ENCODE data around the gene SLC25A13.
A peak's percentile ranks its signal among the peaks of the same experiment; 100 is the strongest.
"Not testable (repeated sequence)": the region's sequence is repeated elsewhere in the genome, so short reads cannot be mapped to it uniquely, and the experiment has no call there.

Gene SLC25A13

DNA sequence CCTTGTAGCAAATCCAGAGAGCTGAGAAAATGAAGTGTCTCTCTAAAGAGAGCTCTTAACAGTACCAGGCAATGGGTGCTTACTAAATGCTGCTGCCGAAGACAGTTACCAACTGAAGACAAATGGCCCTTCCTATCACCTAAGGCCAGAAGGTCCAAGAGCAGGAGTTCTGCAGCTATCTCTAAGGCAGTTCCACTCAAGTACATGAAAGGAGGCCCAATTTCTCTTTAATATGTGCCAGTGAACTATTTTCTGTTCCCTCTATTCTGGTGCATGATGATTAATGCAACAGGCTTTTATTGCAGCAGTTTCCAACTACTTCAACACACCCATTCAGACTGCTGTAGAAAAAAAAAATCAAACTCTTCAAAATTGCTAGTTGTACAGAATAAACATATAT lies 122.5 kb downstream of the SLC25A13 start:
- DNase-seq, result no peak

DNA sequence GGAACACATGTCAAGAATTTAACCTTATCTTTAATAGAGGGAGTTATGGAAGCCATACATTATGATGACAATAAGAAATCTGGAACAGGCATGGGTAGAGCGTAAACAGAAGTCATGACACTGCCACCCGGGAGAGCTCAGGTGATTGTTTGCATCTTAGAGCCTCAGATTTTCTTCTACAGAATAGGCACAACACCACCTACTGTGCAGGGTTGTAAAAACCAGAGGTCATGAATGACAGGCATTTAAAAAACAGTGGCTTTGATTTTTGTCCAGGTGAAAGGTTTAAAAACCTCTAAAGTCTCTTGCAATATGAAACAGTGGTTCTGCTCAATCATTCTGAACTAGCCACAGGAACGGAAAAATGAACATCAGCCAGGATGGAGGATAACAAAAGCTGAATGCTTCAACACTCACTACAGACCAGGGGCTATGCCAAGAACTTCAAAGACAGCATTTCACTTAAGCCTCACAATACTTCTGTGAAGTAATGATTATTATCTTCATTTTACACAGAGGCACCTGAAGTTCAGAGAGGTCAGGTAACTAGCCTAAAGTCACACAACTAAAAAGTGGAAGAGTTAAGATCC lies 123.8 kb downstream of the SLC25A13 start:
- no peak for DNase-seq

DNA sequence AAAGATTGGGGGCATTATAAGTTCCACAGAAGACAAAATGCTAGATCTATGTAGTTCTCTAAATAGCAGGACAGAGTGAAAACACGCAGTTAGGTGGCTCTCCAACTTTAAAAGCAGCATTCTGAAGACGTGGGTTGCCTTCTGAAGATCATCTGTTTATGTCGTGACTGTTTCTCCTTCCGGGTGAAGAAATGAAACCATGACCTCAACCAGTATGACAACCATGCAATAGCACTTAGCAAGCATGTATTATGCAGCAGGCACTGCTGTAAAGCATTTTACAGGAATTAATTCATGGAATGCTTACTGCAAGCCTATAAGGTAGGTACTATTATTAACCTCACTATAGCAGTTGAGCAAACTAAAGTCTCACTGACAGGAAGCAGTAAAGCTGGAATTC lies 125.2 kb downstream of the SLC25A13 start:
- no peak for DNase-seq

DNA sequence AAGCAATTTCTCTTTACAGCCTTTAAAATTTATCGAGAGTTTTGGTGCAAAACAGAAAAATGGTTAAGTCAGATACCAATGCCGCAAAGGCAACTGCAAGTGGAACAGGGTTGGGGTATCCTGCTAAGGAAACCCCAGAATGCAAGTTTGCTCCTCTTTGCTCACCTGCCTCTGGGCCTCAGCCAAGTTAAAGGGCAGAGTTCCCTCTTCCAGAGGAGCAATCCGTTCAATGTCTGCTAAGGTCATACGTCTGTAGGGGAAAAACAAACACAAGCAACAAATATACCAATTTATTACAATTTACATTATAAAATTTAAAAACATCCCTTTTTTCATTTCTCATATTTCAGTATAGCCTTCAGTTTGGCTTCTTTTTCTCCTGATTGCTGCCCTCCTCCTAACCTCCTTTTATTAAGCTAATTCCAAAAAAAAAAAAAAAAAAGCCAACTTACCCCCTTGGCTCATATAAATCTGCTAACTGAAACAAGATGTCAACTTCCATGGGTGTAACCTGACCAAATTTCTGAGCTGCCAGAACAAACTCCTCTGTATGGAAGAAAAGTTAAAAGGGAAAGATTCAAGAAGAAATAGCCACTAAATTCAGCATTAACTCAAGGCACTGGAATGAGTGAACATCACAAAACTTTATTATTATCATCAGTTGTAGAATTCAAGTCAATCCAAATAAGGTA lies 132.6 kb downstream of the SLC25A13 start:
- DNase-seq, result no peak

DNA sequence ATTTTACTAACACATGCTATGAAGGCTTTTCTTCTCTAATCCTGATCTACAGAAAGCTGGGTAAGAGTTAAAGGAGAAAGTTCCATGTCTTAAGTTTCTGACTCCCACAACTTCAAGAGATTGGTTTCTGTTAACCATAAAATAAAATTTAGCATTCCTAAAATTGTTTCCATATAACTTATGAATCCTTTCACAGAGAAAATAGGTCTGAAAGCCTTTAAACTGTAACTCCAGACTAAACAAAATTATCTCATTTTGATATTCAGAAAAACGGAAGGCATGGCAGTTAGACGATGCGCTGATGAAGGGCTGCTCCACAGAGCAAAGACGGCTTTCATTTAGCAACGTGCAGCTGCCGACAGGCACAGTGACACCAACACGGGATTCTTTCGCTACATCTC lies 133.3 kb downstream of the SLC25A13 start:
- DNase-seq, result no peak

DNA sequence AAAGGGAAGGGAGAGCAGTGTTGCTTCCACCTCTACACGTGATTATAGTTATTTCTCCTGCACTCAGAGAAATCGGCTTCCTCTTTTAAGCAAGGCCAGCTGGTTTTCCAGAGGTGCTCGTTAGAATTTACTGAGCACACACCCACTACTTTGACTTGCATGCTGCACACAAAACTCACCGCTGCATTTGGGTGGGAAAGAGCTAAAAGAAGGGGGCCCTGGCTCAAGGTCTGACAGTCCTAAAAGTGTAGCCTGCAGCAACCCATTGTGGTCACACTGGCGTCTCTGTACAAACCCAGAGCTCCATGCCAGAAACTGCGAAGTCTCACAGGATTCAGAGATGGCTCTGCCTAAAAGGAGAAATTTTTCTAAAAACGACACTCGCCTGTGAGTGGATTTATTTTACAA lies 133.7 kb downstream of the SLC25A13 start:
- DNase-seq, result no peak

DNA sequence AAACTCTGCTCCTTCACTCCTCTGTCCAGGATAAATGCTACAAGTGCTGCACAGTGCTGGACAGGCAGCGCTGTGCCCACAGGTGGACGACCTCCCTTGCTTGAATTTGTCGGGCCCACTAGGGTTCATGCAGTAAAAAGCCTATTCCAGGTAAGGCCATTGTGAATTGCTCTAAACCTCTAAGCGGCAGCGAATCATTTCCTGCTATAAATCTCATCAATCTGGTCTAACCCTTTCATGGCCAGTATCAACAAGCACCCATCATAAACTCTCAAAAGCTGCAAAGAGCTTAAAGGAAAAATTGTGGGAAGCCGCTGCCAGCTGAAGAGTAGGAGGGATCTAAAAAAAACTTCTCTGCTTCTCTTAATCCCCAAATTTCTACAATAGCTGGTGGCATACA lies 134.2 kb downstream of the SLC25A13 start:
- no peak for DNase-seq

DNA sequence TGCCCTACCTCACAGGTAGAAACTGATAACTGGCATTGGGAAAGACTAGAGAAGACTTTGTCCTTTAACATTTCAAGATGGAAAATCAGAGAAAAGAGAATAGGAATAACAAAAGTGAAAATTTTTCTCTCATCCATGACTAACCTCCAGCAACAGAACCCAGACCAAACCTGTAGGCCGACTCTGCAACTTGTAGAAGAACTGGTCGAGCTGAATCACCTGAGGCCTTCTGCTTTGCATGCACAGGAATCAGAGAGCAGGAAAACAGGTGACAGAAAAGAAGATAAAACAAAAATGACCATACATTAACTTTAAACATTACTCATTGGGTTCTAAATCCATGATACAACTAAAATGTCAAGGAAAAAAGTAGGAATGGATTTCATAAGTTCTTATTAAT lies 137.1 kb downstream of the SLC25A13 start:
- no peak for DNase-seq

DNA sequence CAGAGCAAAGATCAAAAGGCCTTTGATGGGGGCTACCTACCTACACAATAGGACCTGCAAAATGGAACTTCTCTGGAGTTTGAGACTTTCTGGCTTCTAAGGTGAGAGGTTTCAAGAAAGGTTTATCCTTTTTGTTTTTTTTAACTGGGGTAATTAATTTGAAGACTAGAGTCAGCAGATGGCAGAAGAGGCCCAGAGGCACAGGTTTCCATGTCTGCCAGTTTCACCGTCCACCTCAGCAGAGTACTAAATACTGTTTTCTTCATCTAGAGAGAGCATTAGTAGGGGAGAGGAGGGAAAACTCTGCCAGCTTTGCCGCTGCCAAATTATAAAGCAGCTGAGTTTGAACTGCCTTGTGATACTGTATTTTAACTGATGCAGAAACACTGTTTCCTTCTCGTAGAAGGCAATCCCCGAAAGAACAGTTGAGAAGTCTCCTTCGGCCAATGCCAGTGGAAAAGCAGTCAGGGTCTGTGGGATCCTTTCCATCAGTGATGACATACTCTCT lies 138.7 kb downstream of the SLC25A13 start:
- DNase-seq, result no peak

DNA sequence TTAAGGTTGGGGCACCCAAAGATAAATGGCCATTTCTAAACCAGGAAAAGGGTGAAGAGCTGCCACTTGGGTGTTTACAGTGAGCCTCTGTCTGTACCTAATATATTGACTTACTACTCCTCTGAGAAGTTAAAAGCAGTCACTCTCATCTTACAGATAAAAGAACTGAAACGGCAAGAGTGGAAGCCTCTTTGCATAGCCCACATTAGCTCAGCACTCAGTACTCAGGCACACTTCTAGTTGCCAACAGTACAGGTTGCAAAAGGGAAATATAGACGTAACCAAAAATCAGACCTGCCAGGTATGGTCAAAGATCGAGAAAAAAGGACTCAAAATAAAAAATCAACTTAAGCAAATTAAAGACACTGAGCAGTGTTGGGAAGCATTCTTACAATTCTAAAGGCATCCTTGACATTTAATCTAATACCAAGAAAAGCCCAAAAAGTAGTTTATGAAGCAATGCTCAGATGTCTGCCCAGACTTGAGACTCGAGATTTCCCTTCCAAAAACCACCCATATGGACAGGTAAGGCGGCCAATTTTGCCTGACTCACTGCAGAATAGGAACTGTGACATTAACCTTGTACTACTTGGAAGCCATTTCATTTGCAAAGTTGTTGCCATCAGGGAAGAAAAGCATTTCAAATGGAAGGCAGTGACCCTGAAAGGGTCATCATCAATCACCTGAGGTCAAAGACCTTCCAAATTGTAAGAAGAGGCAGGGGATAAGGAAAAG lies 139.3 kb downstream of the SLC25A13 start:
- no peak for DNase-seq

DNA sequence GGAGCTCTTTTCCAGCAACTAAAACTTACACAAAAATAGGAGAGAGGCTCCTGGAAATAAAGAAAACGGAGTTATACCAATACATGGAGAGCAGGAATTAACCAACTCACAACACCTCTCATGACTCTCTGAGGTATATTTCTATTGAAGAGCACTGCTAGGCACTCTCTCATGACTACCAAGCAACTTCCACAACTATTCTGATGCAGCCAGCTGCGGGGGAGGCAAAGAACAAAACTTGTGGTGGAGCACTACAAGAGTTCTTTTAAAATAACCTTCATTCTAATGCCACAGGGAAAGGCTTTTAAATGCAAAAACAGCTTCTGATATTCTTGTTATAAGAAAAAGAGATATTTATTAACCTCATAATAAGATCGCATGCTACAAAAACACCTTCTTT lies 140.7 kb downstream of the SLC25A13 start:
- DNase-seq, result no peak

DNA sequence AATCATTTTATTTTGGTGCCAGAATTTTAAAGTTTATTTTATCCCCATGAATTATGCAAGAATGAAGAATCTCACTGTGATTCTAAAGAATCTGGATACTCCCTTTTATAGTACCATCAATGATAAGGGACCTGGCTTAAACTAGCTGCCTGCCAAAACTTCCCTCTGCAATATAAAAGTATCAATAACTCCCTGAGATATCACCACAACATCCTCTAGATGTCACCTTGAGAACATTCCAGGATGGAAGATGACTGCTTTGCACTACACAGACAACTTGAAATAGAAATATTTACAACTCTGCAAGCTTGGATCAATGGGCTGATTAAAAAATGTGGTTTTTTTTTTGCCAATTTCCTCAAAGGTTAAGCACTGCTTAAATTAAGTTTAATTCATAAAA lies 142.1 kb downstream of the SLC25A13 start:
- DNase-seq, result no peak

DNA sequence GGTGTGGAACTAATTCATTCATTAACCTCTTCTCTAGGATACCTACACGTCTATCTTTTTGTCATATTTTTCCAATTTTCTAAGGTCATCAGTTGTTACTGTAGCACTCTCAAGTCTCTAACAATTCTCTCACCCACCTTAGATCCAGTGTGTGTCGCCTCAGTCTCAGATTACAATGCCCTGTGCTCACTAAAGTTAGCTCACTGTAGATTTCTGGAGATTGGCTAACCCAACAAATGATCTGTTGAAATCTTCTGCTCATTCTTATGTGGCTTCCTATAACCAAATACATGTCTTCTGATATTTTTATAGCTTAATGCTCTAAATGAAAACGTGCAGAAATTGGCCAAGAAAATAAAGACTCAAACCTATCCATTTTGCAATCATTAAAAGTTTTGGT lies 142.6 kb downstream of the SLC25A13 start:
- no peak for DNase-seq

DNA sequence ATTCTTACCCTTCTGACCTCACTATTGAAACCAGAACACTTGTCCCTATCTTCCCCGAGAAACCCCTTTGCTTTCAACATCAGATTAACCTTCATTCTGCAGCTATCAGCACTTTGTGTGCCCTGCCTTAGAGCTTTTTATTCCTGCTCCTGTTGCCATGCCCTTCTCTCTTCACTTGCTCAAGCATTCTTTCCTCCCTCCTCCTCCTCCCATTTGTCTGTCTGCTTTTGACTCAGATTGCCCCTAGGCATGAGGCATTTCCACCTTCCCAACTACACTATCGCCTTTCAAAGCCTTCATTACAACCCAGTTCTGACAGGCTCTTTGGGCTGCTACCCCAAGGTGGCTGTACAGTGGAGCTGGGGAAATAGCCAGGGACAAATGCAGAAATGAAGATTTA lies 143.3 kb downstream of the SLC25A13 start:
- no peak for DNase-seq

DNA sequence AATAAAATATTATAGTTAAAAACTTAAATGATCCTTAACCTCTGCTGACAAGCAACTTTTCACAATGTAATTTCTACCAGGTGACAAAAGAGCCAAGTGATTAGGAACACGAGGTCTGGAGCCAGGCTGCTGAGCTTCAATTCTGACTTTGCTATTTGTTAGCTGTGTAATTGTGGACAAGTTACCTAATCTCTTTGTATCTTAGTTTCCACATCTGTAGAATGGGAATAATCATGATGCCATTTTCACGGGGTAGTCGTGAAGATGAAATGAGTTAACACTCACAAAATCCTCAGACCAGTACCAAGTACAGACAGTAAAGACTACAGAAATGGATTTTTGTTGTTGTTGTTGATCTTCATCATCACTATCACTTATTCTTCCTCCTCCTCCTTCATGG lies 144.5 kb downstream of the SLC25A13 start:
- DNase-seq, result no peak

DNA sequence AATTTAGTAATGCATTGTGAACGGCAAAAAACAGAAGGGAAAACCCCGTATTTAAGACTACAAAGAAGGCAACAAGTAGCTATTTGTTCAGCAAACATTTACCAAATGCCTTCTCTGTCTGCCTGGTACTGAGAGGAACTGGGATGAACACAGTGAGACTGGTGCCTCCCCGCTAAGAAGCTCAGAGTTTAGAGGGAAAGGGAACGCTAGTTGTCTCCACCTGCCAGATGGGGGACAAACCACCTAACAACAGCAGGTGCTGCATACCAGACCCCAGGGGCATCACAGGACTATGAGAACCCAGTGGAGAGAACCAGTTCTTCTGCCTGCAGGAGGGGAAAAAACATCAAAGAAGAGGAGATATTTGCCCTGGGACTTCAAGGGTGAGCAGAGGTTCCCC lies 147.1 kb downstream of the SLC25A13 start:
- DNase-seq, result no peak

DNA sequence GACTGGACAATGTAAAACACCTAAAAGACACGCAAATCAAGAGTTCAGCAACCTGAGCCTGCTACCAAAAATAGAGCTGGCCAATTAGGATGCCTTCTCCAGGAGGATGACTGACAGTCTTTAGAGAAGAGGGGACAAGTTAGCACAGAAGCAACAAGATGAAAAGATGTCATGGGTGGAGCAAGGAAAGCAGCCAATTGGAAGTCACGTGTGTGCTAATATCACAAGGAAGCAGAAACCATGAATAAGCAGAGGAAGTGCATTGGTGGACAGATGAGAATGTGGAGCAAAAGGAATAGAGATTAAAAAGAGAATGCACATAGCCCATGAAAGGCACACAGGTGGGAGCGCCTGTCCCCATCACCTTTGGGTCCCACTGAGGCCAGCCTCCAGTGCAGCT lies 148.1 kb downstream of the SLC25A13 start:
- no peak for DNase-seq

DNA sequence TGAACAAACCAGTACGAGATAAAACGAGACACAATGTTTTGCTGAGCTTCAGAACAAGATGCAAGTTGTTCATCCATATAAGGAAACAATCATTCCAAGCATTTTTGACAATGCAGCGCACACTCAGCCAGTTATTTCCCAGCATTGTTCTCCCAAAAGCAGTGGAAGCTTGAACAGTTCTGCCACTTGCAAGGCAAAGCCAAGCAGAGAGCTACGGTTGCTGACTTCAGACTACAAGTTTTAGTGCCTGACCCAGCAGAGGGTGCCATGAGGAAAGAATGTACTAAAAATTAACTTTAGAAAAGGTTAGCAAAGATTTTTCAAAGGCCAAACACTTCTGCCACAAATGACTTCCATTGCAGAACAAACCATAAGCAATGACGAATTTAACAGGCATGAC lies 152.5 kb downstream of the SLC25A13 start:
- no peak for DNase-seq

DNA sequence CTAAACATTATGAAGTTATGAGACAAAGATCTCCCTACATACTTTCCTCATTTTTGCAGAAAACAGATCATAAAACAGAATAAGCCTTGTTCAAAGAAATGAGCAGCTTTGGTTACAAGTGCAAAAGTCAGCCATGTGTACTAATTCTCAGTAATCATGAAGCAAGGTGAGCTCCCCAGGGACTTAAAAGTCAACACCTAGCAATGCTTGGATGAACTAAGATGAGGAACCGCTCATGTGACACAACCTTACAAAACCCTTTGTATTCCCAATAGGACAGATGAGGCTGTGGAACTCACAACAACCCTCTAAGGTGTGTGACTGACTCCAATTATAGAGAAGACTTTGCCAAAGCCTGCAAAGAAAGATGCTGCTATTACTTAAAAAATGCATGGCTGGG lies 154.5 kb downstream of the SLC25A13 start:
- DNase-seq, result peak; percentile 93

DNA sequence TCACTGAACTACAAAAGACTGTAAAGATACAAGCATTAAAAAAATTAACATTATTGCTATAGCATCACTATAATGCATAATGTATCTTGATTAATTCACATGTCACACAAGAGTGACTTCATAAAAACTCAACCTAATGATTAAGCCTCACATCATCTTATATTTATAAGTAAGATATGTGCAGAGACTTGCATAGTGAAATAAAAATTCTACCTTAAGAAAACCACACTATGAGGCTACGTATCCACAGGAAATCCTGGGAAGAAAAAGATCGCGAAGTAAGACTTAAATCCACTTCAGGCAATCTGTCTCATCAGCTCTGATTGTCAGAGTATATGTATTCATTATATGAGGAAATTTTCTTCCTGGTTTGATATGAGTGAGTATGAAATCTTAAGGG lies 160.0 kb downstream of the SLC25A13 start:
- DNase-seq, result no peak

DNA sequence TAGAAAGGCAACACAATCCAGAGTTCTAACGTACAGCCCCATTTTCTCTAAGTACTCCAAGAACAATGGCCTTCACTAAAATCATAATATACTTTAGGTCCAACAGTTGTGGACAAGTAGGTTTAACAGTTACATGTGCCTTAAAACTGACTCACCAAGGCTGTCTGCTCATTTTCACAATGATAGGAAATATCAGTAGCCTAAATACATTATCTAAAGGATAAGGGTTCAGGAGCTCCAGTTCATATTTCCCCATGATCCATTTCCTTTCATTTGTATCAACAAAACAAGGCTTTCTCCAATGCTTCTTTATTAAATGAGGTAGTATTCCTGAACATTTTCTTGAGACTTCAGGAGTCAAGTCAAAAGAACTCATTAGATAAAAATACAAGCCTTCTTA lies 164.0 kb downstream of the SLC25A13 start:
- no peak for DNase-seq

DNA sequence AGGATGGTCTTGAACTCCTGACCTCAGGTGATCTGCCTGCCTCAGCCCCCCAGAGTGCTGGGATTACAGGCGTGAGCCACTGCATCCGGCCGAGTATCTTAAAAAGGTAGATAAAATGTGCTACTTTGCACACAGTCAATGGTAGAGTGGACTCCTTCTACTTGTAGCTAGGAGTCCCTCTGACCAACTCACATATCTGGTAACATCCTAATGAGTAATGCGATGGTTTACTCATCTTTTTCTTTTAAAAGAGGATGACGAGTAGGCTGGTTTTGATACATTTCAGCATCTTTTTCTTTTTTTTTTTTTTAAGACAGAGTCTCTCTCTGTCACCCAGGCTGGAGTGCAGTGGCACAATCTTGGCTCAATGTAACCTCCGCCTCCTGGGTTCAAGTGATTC lies 167.4 kb downstream of the SLC25A13 start:
- not testable (repeated sequence) for DNase-seq

DNA sequence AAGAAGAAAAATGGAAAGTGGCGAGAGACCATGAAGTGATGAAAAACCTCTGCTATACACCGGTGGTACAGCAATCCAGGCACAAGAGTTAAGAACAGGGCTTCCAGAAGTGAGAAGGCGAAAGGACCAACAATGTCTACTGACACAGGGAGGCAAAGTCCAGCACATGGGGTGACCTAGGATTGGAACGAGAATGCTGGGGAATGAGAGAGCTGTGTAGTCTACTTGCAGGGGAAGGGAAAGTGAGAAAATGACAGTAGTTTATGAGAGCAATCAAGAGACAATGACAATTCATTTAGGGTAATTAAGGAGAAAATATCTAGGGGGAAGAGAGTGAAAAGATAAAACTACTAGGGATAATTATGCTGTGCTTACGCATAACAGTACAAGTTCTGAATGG lies 169.2 kb downstream of the SLC25A13 start:
- DNase-seq, result no peak

DNA sequence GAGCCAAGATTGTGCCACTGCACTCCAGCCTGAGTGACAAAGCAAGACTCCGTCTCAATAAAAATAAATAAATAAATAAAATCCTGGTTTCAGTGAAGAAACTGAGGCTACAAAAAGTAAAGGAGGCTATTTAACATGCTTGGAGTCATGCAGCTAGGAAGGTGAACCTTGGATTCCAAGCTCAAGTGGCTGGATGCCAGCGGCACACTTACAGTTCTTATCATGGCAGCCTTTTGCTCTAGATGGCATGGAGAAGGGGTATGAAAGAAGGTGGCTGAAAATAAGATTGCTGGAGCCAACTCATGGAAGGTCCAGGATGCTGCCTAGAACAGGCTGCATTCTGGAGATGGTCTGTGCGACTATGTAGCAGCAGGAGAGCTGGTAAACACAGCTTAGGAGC lies 170.0 kb downstream of the SLC25A13 start:
- no peak for DNase-seq

DNA sequence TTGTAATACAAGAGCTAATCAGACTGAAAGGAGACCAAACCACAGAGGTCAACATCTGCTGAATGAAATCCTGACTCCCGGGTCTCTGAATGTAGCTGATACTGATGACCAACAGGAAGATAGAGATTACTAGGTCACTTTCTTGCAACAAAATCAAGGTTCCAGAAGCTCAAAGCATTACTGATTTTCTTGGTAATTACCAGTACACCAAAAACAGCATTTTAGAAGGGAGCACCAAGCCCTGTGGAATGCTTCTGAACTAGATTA lies 177.7 kb downstream of the SLC25A13 start:
- no peak for DNase-seq

All from NCI-H2171 (cell line).